Femur (tissue), 1 donor: ENCODE measurements around the gene SATL1.
"Not testable (repeated sequence)": the region's sequence is repeated elsewhere in the genome, so short reads cannot be mapped to it uniquely, and the experiment has no call there.

ENCODE experiments used
- DNase-seq: peaks from one replicate; pipeline ENCODE4 v3.0.0-alpha.2; 2017

SATL1 gene, protein sequence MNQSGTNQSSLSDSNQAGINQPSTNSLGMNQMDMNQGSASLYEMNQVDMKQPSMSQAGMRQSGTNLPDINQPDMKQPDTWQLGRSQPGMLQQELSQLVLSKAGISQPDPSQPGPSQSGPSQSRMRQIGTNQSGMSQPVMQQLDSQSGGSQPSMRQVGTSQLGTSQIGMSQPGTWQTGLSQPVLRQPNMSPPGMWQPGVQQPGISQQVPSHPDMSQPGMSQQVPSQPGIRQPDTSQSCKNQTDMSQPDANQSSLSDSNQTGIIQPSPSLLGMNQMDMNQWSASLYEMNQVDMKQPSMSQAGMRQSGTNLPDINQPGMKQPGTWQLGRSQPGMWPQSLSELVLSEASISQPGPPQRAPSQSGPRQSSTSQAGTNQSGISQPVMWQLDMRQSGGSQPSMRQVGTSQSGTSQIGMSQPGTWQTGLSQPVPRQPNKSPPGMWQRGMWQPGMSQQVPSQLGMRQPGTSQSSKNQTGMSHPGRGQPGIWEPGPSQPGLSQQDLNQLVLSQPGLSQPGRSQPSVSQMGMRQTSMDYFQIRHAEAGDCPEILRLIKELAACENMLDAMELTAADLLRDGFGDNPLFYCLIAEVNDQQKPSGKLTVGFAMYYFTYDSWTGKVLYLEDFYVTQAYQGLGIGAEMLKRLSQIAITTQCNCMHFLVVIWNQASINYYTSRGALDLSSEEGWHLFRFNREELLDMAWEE

DNA sequence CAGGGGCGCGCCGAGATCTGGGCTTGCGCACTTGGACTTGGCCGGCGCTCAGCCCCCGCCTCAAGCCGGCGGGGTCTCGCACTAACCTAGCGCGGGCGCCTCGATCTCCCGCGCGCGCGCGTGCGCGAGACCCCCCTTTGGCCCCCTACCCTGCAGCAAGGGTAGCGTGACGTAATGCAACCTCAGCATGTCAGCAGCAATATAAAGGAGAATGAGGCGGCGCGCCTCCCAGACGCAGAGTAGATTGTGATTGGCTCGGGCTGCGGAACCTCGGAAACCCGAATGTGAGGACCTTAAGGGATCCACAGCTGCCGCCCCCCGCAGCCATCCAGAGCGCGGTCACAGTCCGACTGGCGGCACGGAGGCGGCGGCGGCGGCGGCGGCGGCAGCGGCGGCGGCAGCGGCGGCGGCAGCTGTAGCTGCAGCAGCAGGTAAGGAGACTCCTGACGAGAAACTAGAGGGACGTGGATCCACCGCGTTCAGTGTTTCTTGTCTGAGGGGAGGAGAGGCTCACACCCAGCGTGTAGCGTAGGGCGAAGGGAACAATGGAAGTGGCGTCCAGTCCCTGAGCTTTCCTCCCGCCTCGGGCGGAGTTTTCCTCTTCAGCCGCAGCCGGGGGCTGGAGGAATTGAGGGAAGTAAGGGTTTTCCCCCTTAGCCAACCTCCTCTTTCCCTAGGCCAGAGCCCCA is at the start of gene SATL1, which contains the start of gene ZNF711:
TSS of gene SATL1 (minus strand) at position 19 of the 689 bp plus-strand sequence. CDS start 134,811 bp downstream, outside the sequence.
TSS of gene ZNF711 (plus strand) at position 231 of the 689 bp plus-strand sequence. CDS start 3,582 bp downstream, outside the sequence.
- peak; percentile 88 for DNase-seq

GRCh38 chrX:85288992-85289723 is 45.6 kb upstream of the SATL1 start:
- no peak for DNase-seq

DNA sequence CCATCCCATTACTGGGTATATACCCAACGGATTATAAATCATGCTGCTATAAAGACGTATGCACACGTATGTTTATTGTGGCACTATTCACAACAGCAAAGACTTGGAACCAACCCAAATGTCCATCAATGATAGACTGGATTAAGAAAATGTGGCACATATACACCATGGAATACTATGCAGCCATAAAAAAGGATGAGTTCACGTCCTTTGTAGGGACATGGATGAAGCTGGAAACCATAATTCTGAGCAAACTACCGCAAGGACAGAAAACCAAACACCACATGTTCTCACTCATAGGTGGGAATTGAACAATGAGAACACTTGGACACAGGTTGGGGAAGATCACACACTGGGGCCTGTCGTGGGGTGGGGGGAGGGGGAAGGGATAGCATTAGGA is 41.7 kb upstream of the SATL1 start:
- DNase-seq, result not testable (repeated sequence)

DNA sequence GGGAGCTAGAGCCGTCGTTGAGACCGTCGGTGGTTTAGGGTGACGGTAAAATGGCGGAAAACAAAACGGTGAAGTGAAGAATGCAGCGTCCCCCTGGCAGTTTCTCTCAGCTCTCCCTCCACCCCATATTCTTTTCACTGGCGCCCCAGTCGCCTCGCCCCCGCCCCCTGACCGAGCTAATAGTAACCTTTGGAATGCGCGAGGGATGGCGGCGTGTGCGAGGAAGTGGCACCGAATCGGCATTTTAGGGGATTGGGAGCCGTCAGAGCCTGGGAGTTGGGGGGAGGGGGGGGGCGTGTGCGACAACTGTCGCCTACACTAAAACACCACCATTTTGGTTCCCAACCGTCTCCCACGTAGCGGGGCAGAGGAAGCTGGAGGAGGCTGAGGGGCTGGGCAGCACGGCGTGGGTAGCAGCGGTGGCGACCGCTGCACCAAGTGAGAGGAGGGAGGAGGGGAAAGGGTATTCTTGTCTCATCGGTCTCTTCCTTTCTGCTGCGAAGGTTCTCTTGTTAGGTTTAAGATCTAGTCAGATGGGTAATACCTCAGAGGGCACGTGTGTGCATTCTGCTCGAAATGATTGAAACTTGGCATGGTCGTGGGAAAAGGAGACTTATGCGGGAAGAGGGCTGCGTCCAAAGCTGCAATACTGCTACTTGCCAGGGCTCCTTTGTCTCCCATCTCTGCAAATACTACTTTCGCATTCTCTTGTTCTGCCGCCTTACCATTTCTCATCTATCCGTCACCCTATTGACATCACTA is 1.1 kb upstream of the SATL1 start:
- DNase-seq, result peak; percentile 29

- no peak for DNase-seq
These were observed 424 bp downstream of the SATL1 start for GRCh38 chrX:85243155-85243554.

- DNase-seq, result no peak
These were observed 20.2 kb downstream of the SATL1 start for GRCh38 chrX:85223359-85223758.

DNA sequence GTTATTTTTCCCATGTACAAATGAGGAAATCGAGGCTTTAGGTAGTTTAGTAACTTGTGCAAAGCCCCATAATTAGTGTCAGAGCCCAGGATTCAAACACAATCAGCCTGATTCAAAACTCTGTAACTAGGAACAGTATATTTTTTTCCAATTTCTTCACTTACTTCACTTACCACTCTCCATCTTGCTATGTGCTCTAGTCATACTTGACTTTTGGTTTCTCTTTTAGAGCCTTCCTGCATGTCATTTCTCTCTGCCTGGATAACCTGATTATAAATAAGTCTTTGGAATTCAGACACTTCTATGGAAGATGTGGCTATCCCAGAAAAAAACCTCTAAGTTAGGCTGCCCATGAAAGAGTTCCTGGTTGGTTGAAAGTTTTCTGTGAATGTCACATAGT is 22.2 kb downstream of the SATL1 start:
- no peak for DNase-seq

GRCh38 chrX:85215946-85216345 is 27.6 kb downstream of the SATL1 start:
- DNase-seq, result no peak

GRCh38 chrX:85213792-85214530 is 29.6 kb downstream of the SATL1 start:
- DNase-seq, result no peak

DNA sequence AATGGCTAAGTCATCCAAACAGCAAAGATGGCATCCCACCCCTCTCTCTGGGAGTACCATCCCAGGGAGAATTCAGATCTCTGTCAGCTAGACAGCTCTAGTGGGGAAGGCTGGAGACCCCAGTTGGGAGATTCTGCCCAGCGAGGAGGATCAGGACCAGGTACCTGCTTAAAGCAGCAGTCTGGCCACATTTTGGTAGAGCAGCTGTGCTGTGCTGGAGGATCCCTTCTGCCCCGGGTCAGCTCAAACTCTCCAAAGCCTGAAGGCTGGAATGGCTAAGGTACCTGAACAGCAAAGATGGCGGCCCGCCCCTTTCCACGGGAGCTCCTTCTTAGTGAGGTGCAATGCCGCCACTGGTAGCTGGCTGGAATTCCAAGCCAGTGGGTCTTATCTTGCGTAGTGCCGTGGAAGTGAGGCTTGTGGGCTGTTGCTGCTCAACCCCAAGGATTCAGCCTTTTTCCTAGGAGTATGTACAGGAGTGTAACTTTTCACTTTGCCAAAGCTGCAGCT is 40.1 kb downstream of the SATL1 start:
- no peak for DNase-seq

DNA sequence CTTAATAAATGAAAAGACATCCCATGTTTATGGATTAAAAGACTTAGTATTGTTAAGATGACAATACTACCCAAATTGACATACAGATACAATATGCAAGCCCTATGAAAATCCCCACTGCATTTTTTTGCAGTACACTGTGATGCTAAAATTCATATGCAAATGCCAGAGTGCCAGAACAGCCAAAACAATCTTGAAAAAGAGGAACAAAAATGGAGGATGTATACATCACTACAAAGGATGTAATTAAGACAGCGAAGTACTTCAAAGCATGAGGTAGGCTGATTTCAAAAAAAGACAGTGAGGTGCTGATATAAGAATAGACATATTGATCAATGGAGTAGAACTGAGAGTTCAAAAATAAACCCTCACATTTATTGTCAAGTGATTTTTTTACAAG is 47.3 kb downstream of the SATL1 start:
- no peak for DNase-seq

- DNase-seq, result no peak
These were observed 83.9 kb downstream of the SATL1 start for GRCh38 chrX:85159644-85160043.

- DNase-seq, result no peak
These were observed 102.6 kb downstream of the SATL1 start for GRCh38 chrX:85140964-85141363.

- DNase-seq, result no peak
These were observed 104.2 kb downstream of the SATL1 start for GRCh38 chrX:85139422-85139821.

DNA sequence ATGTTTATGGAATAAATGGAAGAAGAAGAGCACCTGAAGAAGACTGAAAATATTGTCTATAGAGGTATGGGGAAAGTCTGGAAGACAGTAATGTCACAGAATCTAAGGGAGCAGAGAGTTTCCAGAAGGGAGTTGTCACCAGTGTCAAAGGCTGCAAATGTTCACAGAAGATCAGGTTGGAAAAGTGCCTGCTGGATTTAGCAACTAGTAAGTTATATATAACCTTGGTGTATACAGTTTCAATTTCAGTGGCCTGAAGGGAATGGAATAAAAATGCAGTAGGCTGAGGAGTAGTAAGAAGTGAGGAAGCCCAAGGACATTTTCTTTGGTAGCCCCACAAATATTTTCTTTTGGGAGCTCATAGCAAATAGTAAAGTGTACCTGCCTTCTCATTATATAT is 107.2 kb downstream of the SATL1 start:
- DNase-seq, result no peak

DNA sequence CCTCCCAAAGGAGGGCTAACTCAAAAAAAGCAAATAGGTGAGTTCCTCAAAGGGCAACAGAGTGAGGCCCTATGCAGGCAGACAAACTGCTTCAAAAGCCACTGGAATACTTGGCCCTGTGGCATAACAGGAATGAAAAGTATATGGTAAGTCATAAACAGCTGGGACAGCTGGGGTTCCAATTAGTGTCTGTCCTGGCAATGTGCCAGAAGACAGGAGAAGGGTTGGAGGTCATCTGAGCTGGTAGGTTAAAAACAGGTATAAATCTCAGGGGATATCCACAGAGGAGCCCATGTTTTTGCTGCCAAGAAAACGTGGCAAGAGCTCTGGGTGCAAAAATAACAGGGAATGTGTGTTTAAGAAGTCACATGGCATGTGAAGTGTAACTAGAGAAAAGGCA is 128.3 kb downstream of the SATL1 start:
- no peak for DNase-seq

- no peak for DNase-seq
These were observed 128.8 kb downstream of the SATL1 start for GRCh38 chrX:85114776-85115175.

GRCh38 chrX:85114171-85114570 is 129.4 kb downstream of the SATL1 start:
- no peak for DNase-seq

GRCh38 chrX:85113746-85114145 is 129.8 kb downstream of the SATL1 start:
- no peak for DNase-seq

DNA sequence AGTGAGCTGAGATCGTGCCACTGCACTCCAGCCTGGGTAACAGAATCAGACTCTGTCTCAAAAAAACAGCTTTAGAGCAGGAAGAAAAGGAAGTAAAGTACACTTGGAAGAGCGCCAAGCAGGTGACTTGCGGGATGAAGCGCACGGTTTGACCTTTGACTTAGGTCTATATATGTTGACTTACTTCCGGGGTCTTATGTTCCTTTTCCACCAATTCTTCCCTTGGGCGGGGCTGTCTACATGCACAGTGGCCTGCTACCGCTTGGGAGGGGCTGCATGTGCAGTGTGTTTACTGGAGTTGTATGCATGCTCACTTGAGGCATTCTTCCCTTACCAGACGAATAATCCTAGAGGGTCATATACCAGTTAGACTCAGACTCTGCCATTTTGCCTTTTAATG is 131.3 kb downstream of the SATL1 start:
- no peak for DNase-seq

- no peak for DNase-seq
These were observed 132.2 kb downstream of the SATL1 start for GRCh38 chrX:85111347-85111746.
